CD14-positive monocyte (primary cell): ENCODE measurements around the gene POLR3GL. TPM values are rescaled to one million over a fixed set of nuclear protein-coding genes. Genes with fewer than 3 reads are reported as not detected.

ENCODE experiments used
- DNase-seq, 3 donors: peaks; one replicate each; pipeline ENCODE4 v3.0.0-alpha.2; 2011 to 2022
- H2AFZ ChIP-seq: 2 replicates; pipeline ENCODE4 v1.6.0; 2012; ENCODE audit warnings: mild to moderate bottlenecking, low read depth, low read length, inconsistent platforms; ENCODE audit not compliant: insufficient read depth, poor library complexity, severe bottlenecking
- H3K27ac ChIP-seq, 2 donors: 1 replicate in 1 of 2; 2 replicates in 1 of 2; pipeline ENCODE4 v1.5.1; 2012 to 2013; ENCODE audit warnings: low read length in 2 of 2, control low read depth in 1 of 2, inconsistent platforms in 1 of 2, low read depth in 1 of 2, mild to moderate bottlenecking in 1 of 2
- H3K27me3 ChIP-seq, 2 donors: one replicate each; pipeline versions ENCODE4 v1.6.0 to v1.6.1; 2011 to 2013; ENCODE audit warnings: low read length in 2 of 2; ENCODE audit not compliant: control insufficient read depth in 2 of 2, insufficient read depth in 2 of 2
- H3K36me3 ChIP-seq, 2 donors: replicated peaks in 1 of 2; 1 replicate in 1 of 2; 2 replicates in 1 of 2; pipeline versions ENCODE4 v1.5.1 to v1.6.1; 2012 to 2013; ENCODE audit warnings: low read length in 2 of 2, control low read depth in 1 of 2, inconsistent platforms in 1 of 2, mild to moderate bottlenecking in 1 of 2; ENCODE audit not compliant: insufficient read depth in 2 of 2, control insufficient read depth in 1 of 2
- H3K4me1 ChIP-seq, 2 donors: 1 replicate in 1 of 2; 2 replicates in 1 of 2; pipeline versions ENCODE4 v1.5.1 to v1.6.1; 2012 to 2013; ENCODE audit warnings: low read length in 2 of 2, control low read depth in 1 of 2, inconsistent platforms in 1 of 2, mild to moderate bottlenecking in 1 of 2, moderate library complexity in 1 of 2; ENCODE audit not compliant: insufficient read depth in 2 of 2, control insufficient read depth in 1 of 2
- H3K4me2 ChIP-seq: replicated peaks from 2 replicates; pipeline ENCODE3; 2012; ENCODE audit warnings: low read length, moderate library complexity, mild to moderate bottlenecking; ENCODE audit not compliant: poor library complexity, severe bottlenecking; ENCODE audit errors: extremely low read depth
- H3K4me3 ChIP-seq, 3 experiments: fragments of 200-600 bp in 1 of 3; sonication (generic) in 1 of 3; replicated peaks in 1 of 3; 1 replicate in 2 of 3; 2 replicates in 1 of 3; pipeline ENCODE4 v1.5.1; 2011 to 2013; ENCODE audit warnings: low read length in 3 of 3, mild to moderate bottlenecking in 3 of 3, control low read depth in 2 of 3, low read depth in 2 of 3, inconsistent platforms in 1 of 3, moderate library complexity in 1 of 3
- H3K79me2 ChIP-seq: 2 replicates; pipeline ENCODE4 v1.6.0; 2012; ENCODE audit warnings: mild to moderate bottlenecking, control low read depth, inconsistent platforms, low read length, moderate library complexity; ENCODE audit not compliant: insufficient read depth
- H3K9ac ChIP-seq: 2 replicates; pipeline ENCODE4 v1.6.0; 2017; ENCODE audit warnings: low read length, mild to moderate bottlenecking; ENCODE audit not compliant: insufficient read depth, poor library complexity, severe bottlenecking
- H3K9me3 ChIP-seq, 2 donors: replicated peaks in 1 of 2; 1 replicate in 1 of 2; 2 replicates in 1 of 2; pipeline versions ENCODE4 v1.5.1 to v1.6.1; 2012 to 2013; ENCODE audit warnings: low read length in 2 of 2, control low read depth in 1 of 2; ENCODE audit not compliant: control insufficient read depth in 1 of 2, insufficient read depth in 1 of 2
- H4K20me1 ChIP-seq: 2 replicates; pipeline ENCODE4 v1.6.0; 2012; ENCODE audit warnings: mild to moderate bottlenecking, low read length, control low read depth, moderate library complexity; ENCODE audit not compliant: insufficient read depth
- H3K27ac Mint-ChIP-seq, 7 donors: one replicate each; pipeline ENCODE4 v1.8.0; 2020; ENCODE audit warnings: mild to moderate bottlenecking in 7 of 7, mixed read lengths in 7 of 7, moderate library complexity in 6 of 7, inconsistent platforms in 2 of 7
- H3K27me3 Mint-ChIP-seq, 3 donors: one replicate each; pipeline ENCODE4 v1.8.0; 2021 to 2022; ENCODE audit warnings: low read depth in 3 of 3, mild to moderate bottlenecking in 3 of 3, mixed read lengths in 3 of 3, moderate library complexity in 3 of 3, inconsistent platforms in 1 of 3
- H3K36me3 Mint-ChIP-seq, 2 donors: one replicate each; pipeline ENCODE4 v1.8.0; 2020; ENCODE audit warnings: mixed read lengths in 2 of 2, inconsistent platforms in 1 of 2, mild to moderate bottlenecking in 1 of 2
- H3K4me1 Mint-ChIP-seq: one replicate; pipeline ENCODE4 v1.8.0; 2020; ENCODE audit warnings: mild to moderate bottlenecking, mixed read lengths
- H3K4me3 Mint-ChIP-seq, 2 donors: one replicate each; pipeline ENCODE4 v1.8.0; 2020; ENCODE audit warnings: mild to moderate bottlenecking in 2 of 2, mixed read lengths in 2 of 2, moderate library complexity in 1 of 2
- H3K9me3 Mint-ChIP-seq, 7 donors: one replicate each; pipeline ENCODE4 v1.8.0; 2020 to 2022; ENCODE audit warnings: mixed read lengths in 7 of 7, mild to moderate bottlenecking in 6 of 7, moderate library complexity in 6 of 7, inconsistent platforms in 2 of 7
- CTCF ChIP-seq: fragments of 200-600 bp; IDR thresholded peaks from one replicate; pipeline ENCODE4 v1.8.0; 2022; ENCODE audit warnings: antibody characterized with exemption, mild to moderate bottlenecking
- WGBS: methylation state at CpG from one replicate; pipeline ENCODE4 v1.1.5; 2013; ENCODE audit warnings: missing lambda C conversion rate; ENCODE audit not compliant: insufficient coverage; 5-methylcytosine and 5-hydroxymethylcytosine counted together
- intact Hi-C, 2 donors: fragments of 100-400 bp; cut with micrococcal nuclease; formaldehyde crosslinking; loops; one replicate each; pipeline versions ENCODE4 v1.15.0 to v1.15.1; 2023
- polyA plus RNA-seq, 3 donors: library from polyadenylated mRNA; depleted of rRNA in 1 of 3; unstranded in 2 of 3; stranded (reverse) in 1 of 3; fragments of 300-500 nt in 2 of 3; fragments of >200 nt in 1 of 3; fragmentation: Illumina TruSeq in 2 of 3; gene quantifications; 1 replicate in 2 of 3; 2 replicates in 1 of 3; pipeline ENCODE4 v1.2.3, GENCODE V29; 2012 to 2021

POLR3GL gene
- polyA plus RNA-seq, 3 donors = 11.6 to 39.0 (median 36.2) TPM

DNA sequence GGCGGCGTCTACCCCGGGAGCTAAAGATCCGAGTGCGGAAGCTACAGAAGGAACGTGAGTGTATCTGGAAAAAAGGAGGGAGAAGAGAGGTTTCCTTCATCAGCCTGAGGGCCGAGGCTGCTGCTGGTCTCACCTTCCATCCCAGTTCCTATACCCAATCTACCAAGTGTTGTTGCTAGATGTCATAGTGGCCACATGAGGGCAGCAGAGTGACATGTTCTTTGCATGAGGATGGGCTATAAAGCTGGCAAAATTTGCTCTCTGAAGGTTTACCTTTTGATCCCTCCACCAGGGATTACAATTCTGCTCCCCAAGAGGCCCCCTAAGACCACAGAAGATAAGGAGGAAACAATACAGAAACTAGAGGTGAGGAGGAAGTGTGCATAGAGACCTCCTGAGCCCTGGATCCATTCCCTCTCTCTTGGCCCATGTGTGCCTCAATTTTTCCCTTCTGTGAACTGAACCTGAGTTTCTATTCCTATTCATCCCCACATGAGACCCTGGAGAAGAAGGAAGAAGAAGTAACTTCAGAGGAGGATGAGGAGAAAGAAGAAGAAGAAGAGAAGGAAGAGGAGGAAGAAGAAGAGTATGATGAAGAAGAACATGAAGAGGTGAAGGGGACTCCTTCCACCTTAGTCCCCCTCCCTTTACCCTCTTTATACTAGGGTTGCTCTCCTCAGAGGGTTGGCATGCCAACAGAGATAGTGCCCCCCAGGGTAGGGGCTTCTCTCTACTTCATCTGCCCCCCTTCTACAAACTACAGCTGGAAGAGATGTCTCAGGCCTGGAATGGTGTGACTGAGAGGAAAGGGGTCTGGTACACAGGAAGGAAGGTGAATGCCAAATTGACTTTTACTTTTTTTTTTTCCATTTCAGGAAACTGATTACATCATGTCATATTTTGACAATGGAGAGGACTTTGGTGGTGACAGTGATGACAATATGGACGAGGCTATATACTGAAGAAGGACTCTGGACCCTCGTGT is 13.3 kb downstream of the POLR3GL start:
- Histone ChIP-seq H3K4me3 (peak overlapping the region; percentile 26 to 74 (median 29)), H3K36me3 (peaks cover 0 to 6% of the 10 kb centered on the region in 2 donors), H2AFZ (peak overlapping the region; percentile 55), H3K27me3 (no peaks in the 10 kb centered on the region), H3K4me2 (peak overlapping the region; percentile 84), H3K27ac (peak overlapping the region; percentile 31 to 99), H3K4me1 (peaks cover 42 to 58% of the 10 kb centered on the region in 2 donors), H4K20me1 (no peaks in the 10 kb centered on the region), H3K9me3 (no peaks in the 10 kb centered on the region), H3K79me2 (peaks cover 17% of the 10 kb centered on the region), H3K9ac (peak overlapping the region; percentile 74)
- H3K9me3 Mint-ChIP-seq = no peaks in the 10 kb centered on the region
- peak overlapping the region; percentile 21 to 56 for H3K4me3 Mint-ChIP-seq
- WGBS = no CpG with 5 or more reads among the region's 9 CpGs
- peaks cover 0 to 2% (median 0%) of the 10 kb centered on the region in 3 donors for H3K27me3 Mint-ChIP-seq
- peaks cover 7 to 19% of the 10 kb centered on the region in 2 donors for H3K36me3 Mint-ChIP-seq
- peaks cover 17% of the 10 kb centered on the region for H3K4me1 Mint-ChIP-seq
- DNase-seq = peak; percentile 71 to 82 (median 78)
- TF ChIP-seq CTCF = peak; percentile 85
- intact Hi-C loops = loop anchor here (1.0 to 5.0 kb wide), 4 partner anchors 10 to 60 kb away; partner anchors contain the start of gene PEX11B (in 1 of the 2)
- H3K27ac Mint-ChIP-seq = no peak overlapping the region

DNA sequence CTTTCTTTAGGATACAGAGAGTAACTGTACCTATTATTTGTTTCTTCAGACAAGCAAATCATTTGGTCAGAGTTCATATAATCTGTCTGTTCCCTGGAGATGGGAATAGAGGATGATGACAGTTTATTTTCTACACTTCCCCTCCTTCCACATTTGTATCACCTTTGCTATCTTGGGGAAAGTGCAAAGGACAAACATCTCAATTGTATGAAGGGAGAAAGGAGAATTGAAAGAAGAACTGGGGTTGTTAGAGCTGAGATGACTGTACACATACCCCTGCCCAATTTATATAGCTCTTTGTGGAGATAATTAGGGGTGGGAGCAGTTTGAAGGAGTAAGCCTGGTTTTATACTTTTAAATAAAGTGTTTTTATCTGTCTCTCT is 14.0 kb downstream of the POLR3GL start:
- peaks cover 18% of the 10 kb centered on the region for H3K79me2 ChIP-seq
- peaks cover 23% of the 10 kb centered on the region for H3K4me1 Mint-ChIP-seq
- peaks cover 7 to 17% of the 10 kb centered on the region in 2 donors for H3K36me3 Mint-ChIP-seq
- no peaks in the 10 kb centered on the region for H3K27me3 ChIP-seq
- peak overlapping the region; percentile 84 for H3K4me2 ChIP-seq
- H3K27ac ChIP-seq = peak overlapping the region; percentile 85 to 99
- H3K4me3 Mint-ChIP-seq = peak overlapping the region in 1 of 2 donors; percentile 56
- peaks cover 0 to 2% (median 0%) of the 10 kb centered on the region in 3 donors for H3K27me3 Mint-ChIP-seq
- intact Hi-C loops = loop anchor here (1.0 to 5.0 kb wide), 3 partner anchors 9 to 61 kb away; partner anchors contain the start of gene PEX11B (in 1 of the 2)
- TF ChIP-seq CTCF = no peak
- peak overlapping the region; percentile 26 to 74 (median 69) for H3K4me3 ChIP-seq
- H2AFZ ChIP-seq = peak overlapping the region; percentile 18
- no peaks in the 10 kb centered on the region for H3K9me3 Mint-ChIP-seq
- peak overlapping the region; percentile 74 for H3K9ac ChIP-seq
- H4K20me1 ChIP-seq = no peaks in the 10 kb centered on the region
- H3K27ac Mint-ChIP-seq = no peak overlapping the region
- no peaks in the 10 kb centered on the region for H3K9me3 ChIP-seq
- H3K36me3 ChIP-seq = peaks cover 0 to 6% of the 10 kb centered on the region in 2 donors
- no peak for DNase-seq
- H3K4me1 ChIP-seq = peaks cover 49 to 65% of the 10 kb centered on the region in 2 donors
